ENCODE results near the gene PIAS2.
"Not testable (repeated sequence)": the region's sequence is repeated elsewhere in the genome, so short reads cannot be mapped to it uniquely, and the experiment has no call there.

Gene PIAS2

GRCh38 chr18:46899274-46899948 lies 17.9 kb downstream of the PIAS2 start:
- no peak for DNase-seq

- DNase-seq = no peak
Observed at GRCh38 chr18:46894124-46894523, 23.2 kb downstream of the PIAS2 start.

- no peak for DNase-seq
Observed at GRCh38 chr18:46893360-46893759, 23.9 kb downstream of the PIAS2 start.

GRCh38 chr18:46892842-46893241 lies 24.5 kb downstream of the PIAS2 start:
- DNase-seq = no peak

GRCh38 chr18:46891742-46892214 lies 25.5 kb downstream of the PIAS2 start:
- DNase-seq = no peak

GRCh38 chr18:46888965-46889364 lies 28.3 kb downstream of the PIAS2 start:
- no peak for DNase-seq

- DNase-seq = no peak
Observed at GRCh38 chr18:46886893-46887292, 30.4 kb downstream of the PIAS2 start.

DNA sequence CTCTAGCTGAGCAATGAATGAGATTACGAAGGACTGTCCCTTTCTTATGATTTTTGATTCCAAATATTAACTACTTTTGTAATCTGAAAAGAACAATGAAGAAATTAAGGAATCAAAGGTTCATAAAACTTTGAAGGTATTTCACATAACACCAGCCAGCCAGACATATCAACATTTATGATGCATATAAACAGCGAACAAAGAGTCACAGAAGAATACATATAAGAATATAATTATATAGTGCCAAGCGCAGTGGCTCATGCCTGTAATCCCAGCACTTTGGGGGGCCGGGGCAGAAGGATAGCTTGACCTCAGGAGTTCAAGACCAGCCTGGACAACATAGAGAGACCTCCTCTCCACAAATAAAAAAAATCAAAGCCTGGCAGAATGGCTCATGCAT lies 34.1 kb downstream of the PIAS2 start:
- DNase-seq = no peak

- no peak for DNase-seq
Observed at GRCh38 chr18:46877329-46877987, 39.8 kb downstream of the PIAS2 start.

- no peak for DNase-seq
Observed at GRCh38 chr18:46868169-46868921, 49.0 kb downstream of the PIAS2 start.

- no peak for DNase-seq
Observed at GRCh38 chr18:46867367-46868143, 49.8 kb downstream of the PIAS2 start.

DNA sequence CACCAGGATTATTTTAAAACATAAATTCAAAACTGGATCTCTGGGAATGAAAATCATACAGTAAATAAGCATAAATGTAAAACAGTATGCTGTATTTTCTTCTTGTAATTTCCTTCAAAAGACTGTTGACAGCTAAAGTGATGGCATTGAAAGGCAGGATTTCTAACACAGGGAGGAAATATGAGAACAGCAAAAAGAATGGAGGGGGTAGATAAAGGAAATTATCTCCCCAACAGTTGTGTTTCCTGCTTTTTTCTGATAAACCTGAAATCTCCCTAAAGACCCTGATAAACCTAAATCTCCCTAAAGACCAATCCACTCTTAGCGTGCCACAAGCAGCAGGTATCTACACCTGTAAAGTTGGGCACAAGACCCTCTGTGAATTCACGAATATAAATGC lies 50.8 kb downstream of the PIAS2 start:
- DNase-seq = no peak

DNA sequence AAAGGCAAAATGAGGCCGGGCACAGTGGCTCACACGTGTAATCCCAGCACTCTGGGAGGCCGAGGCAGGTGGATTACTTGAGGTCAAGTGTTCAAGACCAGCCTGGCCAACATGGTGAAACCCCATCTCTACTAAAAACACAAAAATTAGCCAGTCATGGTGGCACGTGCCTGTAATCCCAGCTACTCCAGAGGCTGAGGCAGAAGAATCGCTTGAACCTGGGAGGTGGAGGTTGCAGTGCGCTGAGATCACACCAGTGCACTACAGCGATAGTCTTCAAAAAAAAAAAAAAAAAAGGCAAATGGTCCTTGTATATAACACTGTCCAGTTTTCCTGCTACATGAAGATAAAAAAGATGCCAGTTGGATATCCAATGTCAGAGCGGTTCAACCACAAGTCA lies 52.1 kb downstream of the PIAS2 start:
- not testable (repeated sequence) for DNase-seq

GRCh38 chr18:46859855-46860254 lies 57.5 kb downstream of the PIAS2 start:
- no peak for DNase-seq

DNA sequence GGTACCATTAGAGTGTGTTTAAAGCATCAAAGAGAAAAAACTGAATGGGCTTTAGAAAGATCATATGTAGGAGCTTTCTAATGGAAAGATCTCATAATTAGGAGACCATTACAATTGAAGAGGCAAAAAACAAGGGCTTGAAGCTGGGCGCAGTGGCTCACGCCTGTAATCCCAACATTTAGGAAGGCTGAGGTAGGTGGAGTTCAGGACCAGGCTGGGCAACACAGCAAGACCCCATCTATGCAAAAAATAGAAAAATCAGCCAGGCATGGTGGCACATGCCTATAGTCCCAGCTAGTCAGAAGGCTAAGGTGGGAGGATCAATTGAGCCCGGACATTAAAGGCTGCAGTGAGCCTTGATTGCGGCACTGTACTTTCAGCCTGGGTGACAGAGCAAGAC lies 59.0 kb downstream of the PIAS2 start:
- no peak for DNase-seq

GRCh38 chr18:46856973-46857372 lies 60.3 kb downstream of the PIAS2 start:
- DNase-seq = no peak

- DNase-seq = no peak
Observed at GRCh38 chr18:46849007-46849406, 68.3 kb downstream of the PIAS2 start.

- DNase-seq = no peak
Observed at GRCh38 chr18:46843372-46843771, 73.9 kb downstream of the PIAS2 start.

GRCh38 chr18:46842583-46842982 lies 74.7 kb downstream of the PIAS2 start:
- no peak for DNase-seq

- no peak for DNase-seq
Observed at GRCh38 chr18:46833899-46834298, 83.4 kb downstream of the PIAS2 start.

DNA sequence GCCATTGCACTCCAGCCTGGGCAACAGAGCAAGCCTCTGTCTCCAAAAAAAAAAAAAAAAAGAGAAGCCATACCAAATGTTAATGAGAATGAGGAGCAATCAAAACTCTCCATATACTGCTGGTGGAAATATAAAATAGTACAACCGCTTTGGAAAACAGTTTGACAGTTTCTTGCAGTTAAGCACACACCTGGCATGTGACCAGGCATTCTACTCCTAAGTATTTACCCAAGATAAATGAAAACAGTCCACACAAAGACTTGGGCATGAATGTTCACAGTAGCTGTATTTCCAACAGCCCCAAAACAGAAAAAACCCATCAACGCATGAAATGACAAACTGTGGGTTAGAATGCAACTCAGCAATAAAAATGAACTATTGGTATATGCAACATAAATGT lies 84.5 kb downstream of the PIAS2 start:
- peak in 1 of 2 experiments; percentile 25 for DNase-seq

DNA sequence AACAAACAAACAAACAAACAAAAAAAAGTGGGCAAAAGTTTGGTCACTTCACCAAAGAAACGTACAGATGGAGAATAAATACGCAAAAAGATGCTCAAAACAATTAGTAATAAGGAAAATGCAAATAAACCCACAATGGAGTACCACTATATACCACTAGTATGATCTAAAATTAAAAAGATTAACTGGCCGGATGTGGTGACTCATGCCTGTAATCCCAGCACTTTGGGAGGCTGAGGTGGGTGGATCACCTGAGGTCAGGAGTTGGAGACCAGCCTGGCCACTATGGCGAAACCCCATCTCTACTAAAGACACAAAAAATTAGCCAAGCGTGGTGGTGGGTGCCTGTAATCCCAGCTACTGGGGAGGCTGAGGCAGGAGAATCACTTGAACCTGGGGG lies 84.9 kb downstream of the PIAS2 start:
- not testable (repeated sequence) for DNase-seq

DNA sequence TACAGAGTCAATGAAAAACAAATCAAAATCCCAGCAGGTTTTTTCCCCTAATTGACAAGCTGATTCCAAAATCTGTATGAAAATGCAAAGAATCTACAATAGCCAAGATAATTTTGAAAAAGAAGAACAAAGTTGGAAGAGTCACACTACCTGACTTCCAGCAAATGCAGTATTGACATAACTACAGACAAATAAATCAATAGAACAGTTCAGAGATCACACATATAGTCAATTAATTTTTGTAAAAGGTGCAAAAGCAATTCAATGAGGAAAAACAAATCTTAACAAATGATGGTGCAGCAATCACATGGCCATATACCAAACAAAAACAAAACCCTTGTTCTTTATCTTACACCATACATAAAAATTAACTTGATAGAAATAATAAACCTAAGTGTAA lies 85.9 kb downstream of the PIAS2 start:
- DNase-seq = no peak
